ENCODE results near the gene DNAJB8.

GRCh38 chr3:128447561-128448013, 19.1 kb downstream of the DNAJB8 start:
- TF ChIP-seq CTCF (IDR thresholded peaks at IDR 0.05): no peak
- TF ChIP-seq POLR2A (IDR thresholded peaks at IDR 0.05): no peak
